Measurements from ENCODE around the gene PRKCE.
"Not testable (repeated sequence)": the region's sequence is repeated elsewhere in the genome, so short reads cannot be mapped to it uniquely, and the experiment has no call there.

Gene PRKCE

GRCh38 chr2:45845566-45845965, 194.1 kb downstream of the PRKCE start:
- no peak for DNase-seq

- no peak for DNase-seq
Observed at GRCh38 chr2:45849491-45850283, 198.2 kb downstream of the PRKCE start.

GRCh38 chr2:45850558-45850957, 199.1 kb downstream of the PRKCE start:
- no peak for DNase-seq

- DNase-seq: no peak
Observed at GRCh38 chr2:45851111-45851510, 199.6 kb downstream of the PRKCE start.

- no peak for DNase-seq
Observed at GRCh38 chr2:45851576-45852304, 200.3 kb downstream of the PRKCE start.

GRCh38 chr2:45852450-45853150, 201.1 kb downstream of the PRKCE start:
- DNase-seq: no peak

GRCh38 chr2:45855374-45855773, 203.9 kb downstream of the PRKCE start:
- no peak for DNase-seq

GRCh38 chr2:45856391-45857274, 205.2 kb downstream of the PRKCE start:
- no peak for DNase-seq

- no peak for DNase-seq
Observed at GRCh38 chr2:45857275-45857609, 205.8 kb downstream of the PRKCE start.

- no peak for DNase-seq
Observed at GRCh38 chr2:45857867-45858520, 206.5 kb downstream of the PRKCE start.

GRCh38 chr2:45858872-45859271, 207.4 kb downstream of the PRKCE start:
- DNase-seq: not testable (repeated sequence)

- no peak for DNase-seq
Observed at GRCh38 chr2:45859682-45860081, 208.2 kb downstream of the PRKCE start.

- peak; percentile 59 for DNase-seq
Observed at GRCh38 chr2:45860136-45861121, 209.0 kb downstream of the PRKCE start.

- no peak for DNase-seq
Observed at GRCh38 chr2:45862843-45863242, 211.4 kb downstream of the PRKCE start.

- DNase-seq: no peak
Observed at GRCh38 chr2:45864121-45864520, 212.6 kb downstream of the PRKCE start.

GRCh38 chr2:45867349-45867748, 215.9 kb downstream of the PRKCE start:
- no peak for DNase-seq

- DNase-seq: no peak
Observed at GRCh38 chr2:45867800-45868199, 216.3 kb downstream of the PRKCE start.

- no peak for DNase-seq
Observed at GRCh38 chr2:45869165-45869501, 217.7 kb downstream of the PRKCE start.

GRCh38 chr2:45871025-45871424, 219.6 kb downstream of the PRKCE start:
- DNase-seq: no peak

- no peak for DNase-seq
Observed at GRCh38 chr2:45871541-45871940, 220.1 kb downstream of the PRKCE start.

- no peak for DNase-seq
Observed at GRCh38 chr2:45872211-45872610, 220.7 kb downstream of the PRKCE start.

All from activated CD8-positive, alpha-beta memory T cell treated with anti-CD3 and anti-CD28 coated beads, Interleukin-2, amount 50 U/mL, for 48 hours (primary cell).